Measurements from ENCODE around the gene THUMPD3.

THUMPD3 gene

GRCh38 chr3:9362731-9363530, at the start of gene THUMPD3:
Gene THUMPD3 (plus strand): TSS chr3:9363054. CDS start chr3:9365069, 2,015 bp downstream.
- DNase-seq (ENCODE audit: low spot score) = peak; percentile 91

- no peak for DNase-seq (ENCODE audit: low spot score)
Measured at GRCh38 chr3:9314796-9315195, 48.1 kb upstream of the THUMPD3 start.

- peak; percentile 65 for DNase-seq (ENCODE audit: low spot score)
Measured at GRCh38 chr3:9316881-9317361, 45.9 kb upstream of the THUMPD3 start.

GRCh38 chr3:9322780-9323179, 40.1 kb upstream of the THUMPD3 start:
- no peak for DNase-seq (ENCODE audit: low spot score)

GRCh38 chr3:9324944-9325343, 37.9 kb upstream of the THUMPD3 start:
- DNase-seq (ENCODE audit: low spot score) = no peak

GRCh38 chr3:9327578-9327977, 35.3 kb upstream of the THUMPD3 start:
- DNase-seq (ENCODE audit: low spot score) = no peak

- DNase-seq (ENCODE audit: low spot score) = no peak
Measured at GRCh38 chr3:9330166-9330703, 32.6 kb upstream of the THUMPD3 start.

- DNase-seq (ENCODE audit: low spot score) = no peak
Measured at GRCh38 chr3:9331171-9331570, 31.7 kb upstream of the THUMPD3 start.

GRCh38 chr3:9332250-9333030, 30.4 kb upstream of the THUMPD3 start:
- DNase-seq (ENCODE audit: low spot score) = no peak

GRCh38 chr3:9339761-9340471, 22.9 kb upstream of the THUMPD3 start:
- DNase-seq (ENCODE audit: low spot score) = no peak

- DNase-seq (ENCODE audit: low spot score) = no peak
Measured at GRCh38 chr3:9340472-9340902, 22.4 kb upstream of the THUMPD3 start.

GRCh38 chr3:9342696-9343095, 20.2 kb upstream of the THUMPD3 start:
- no peak for DNase-seq (ENCODE audit: low spot score)

- no peak for DNase-seq (ENCODE audit: low spot score)
Measured at GRCh38 chr3:9343115-9343514, 19.7 kb upstream of the THUMPD3 start.

GRCh38 chr3:9345041-9345440, 17.8 kb upstream of the THUMPD3 start:
- no peak for DNase-seq (ENCODE audit: low spot score)

GRCh38 chr3:9346141-9346540, 16.7 kb upstream of the THUMPD3 start:
- DNase-seq (ENCODE audit: low spot score) = no peak

- DNase-seq (ENCODE audit: low spot score) = no peak
Measured at GRCh38 chr3:9347081-9347480, 15.8 kb upstream of the THUMPD3 start.

GRCh38 chr3:9347887-9348286, 15.0 kb upstream of the THUMPD3 start:
- no peak for DNase-seq (ENCODE audit: low spot score)

GRCh38 chr3:9349321-9350117, 13.3 kb upstream of the THUMPD3 start:
- DNase-seq (ENCODE audit: low spot score) = no peak

GRCh38 chr3:9351709-9352126, 11.1 kb upstream of the THUMPD3 start:
- no peak for DNase-seq (ENCODE audit: low spot score)

GRCh38 chr3:9352917-9353752, 9.7 kb upstream of the THUMPD3 start:
- peak; percentile 71 for DNase-seq (ENCODE audit: low spot score)

All from globus pallidus (tissue), 1 donor.